H1 (cell line): Measurements from ENCODE around the gene TBX2. TPM values are rescaled to one million over a fixed set of nuclear protein-coding genes. Genes with fewer than 3 reads are reported as not detected.
A peak's percentile ranks its signal among the peaks of the same experiment; 100 is the strongest.

ENCODE experiments used
- CTCF ChIA-PET: fragments of 300-600 bp; sonication (Branson Sonifier 250); formaldehyde crosslinking; loops from one replicate; lab custom pipeline; 2021; ENCODE audit not compliant: partially characterized antibody; lab: Charles Lee
- POLR2A ChIA-PET: fragments of 300-600 bp; sonication (Branson Sonifier 250); formaldehyde crosslinking; loops from one replicate; lab custom pipeline; 2021; ENCODE audit warnings: inconsistent platforms; ENCODE audit not compliant: partially characterized antibody; lab: Charles Lee
- DNase-seq, 2 experiments: peaks; one replicate each; pipeline versions ENCODE4 v3.0.0 to v3.0.0-alpha.2; 2010 to 2022; ENCODE audit warnings: low spot score in 2 of 2, low read depth in 1 of 2, mixed read lengths in 1 of 2
- FAIRE-seq: peaks from 2 replicates; lab custom pipeline; 2011; peaks lifted over from hg19 to GRCh38; lab: Jason Lieb, UNC
- H2AFZ ChIP-seq: 2 replicates; pipeline ENCODE4 v1.8.1; 2012; ENCODE audit warnings: low read length, inconsistent platforms
- H2AK5ac ChIP-seq: 2 replicates; pipeline ENCODE4 v1.6.1; 2013; ENCODE audit warnings: low read depth, low read length
- H2BK120ac ChIP-seq: replicated peaks from 2 replicates; pipeline ENCODE3; 2013; ENCODE audit warnings: low read depth, low read length, inconsistent platforms
- H2BK12ac ChIP-seq: 2 replicates; pipeline ENCODE4 v1.6.1; 2013; ENCODE audit warnings: low read depth, low read length
- H2BK15ac ChIP-seq: 2 replicates; pipeline ENCODE4 v1.6.1; 2013; ENCODE audit warnings: low read length
- H2BK20ac ChIP-seq: 2 replicates; pipeline ENCODE4 v1.6.1; 2013; ENCODE audit warnings: low read length
- H2BK5ac ChIP-seq: 2 replicates; pipeline ENCODE4 v1.6.1; 2013; ENCODE audit warnings: low read depth, low read length
- H3K14ac ChIP-seq: 2 replicates; pipeline ENCODE4 v1.6.1; 2013; ENCODE audit warnings: inconsistent platforms; ENCODE audit not compliant: insufficient read length
- H3K18ac ChIP-seq: 2 replicates; pipeline ENCODE4 v1.6.1; 2013; ENCODE audit warnings: low read length; ENCODE audit errors: extremely low read depth
- H3K23ac ChIP-seq: 2 replicates; pipeline ENCODE4 v1.6.1; 2013; ENCODE audit warnings: inconsistent platforms; ENCODE audit not compliant: insufficient read length
- H3K23me2 ChIP-seq: 2 replicates; pipeline ENCODE4 v1.6.1; 2013; ENCODE audit warnings: low read depth, low read length
- H3K27ac ChIP-seq: 2 replicates; pipeline ENCODE4 v1.6.1; 2011; ENCODE audit warnings: low read depth, low read length, inconsistent platforms
- H3K27me3 ChIP-seq, 4 experiments: replicated peaks in 1 of 4; 1 replicate in 1 of 4; 2 replicates in 3 of 4; pipeline versions ENCODE4 v1.6.1 to v1.8.1; 2011 to 2013; ENCODE audit warnings: low read length in 3 of 4, mild to moderate bottlenecking in 3 of 4, inconsistent platforms in 2 of 4, mixed read lengths in 2 of 4, moderate library complexity in 1 of 4; ENCODE audit not compliant: control insufficient read depth in 3 of 4, insufficient read depth in 3 of 4; ENCODE audit errors: extremely low read depth in 1 of 4
- H3K36me3 ChIP-seq, 4 experiments: 2 replicates each; pipeline versions ENCODE4 v1.6.1 to v1.8.1; 2011 to 2013; ENCODE audit warnings: mild to moderate bottlenecking in 4 of 4, low read length in 3 of 4, moderate library complexity in 2 of 4, control low read depth in 1 of 4, inconsistent platforms in 1 of 4; ENCODE audit not compliant: insufficient read depth in 4 of 4, control insufficient read depth in 2 of 4
- H3K4ac ChIP-seq: replicated peaks from 2 replicates; pipeline ENCODE3; 2013; ENCODE audit warnings: low read length, low read depth, mixed read lengths, inconsistent platforms; ENCODE audit not compliant: insufficient read length
- H3K4me1 ChIP-seq, 4 experiments: replicated peaks in 1 of 4; 1 replicate in 1 of 4; 2 replicates in 3 of 4; pipeline versions ENCODE4 v1.6.1 to v1.8.1; 2011 to 2013; ENCODE audit warnings: low read length in 3 of 4, inconsistent platforms in 2 of 4, mixed read lengths in 1 of 4; ENCODE audit not compliant: insufficient read depth in 4 of 4, control insufficient read depth in 3 of 4
- H3K4me2 ChIP-seq, 2 experiments: 2 replicates each; pipeline versions ENCODE4 v1.6.1 to v1.8.1; 2011 to 2013; ENCODE audit warnings: low read depth in 2 of 2, low read length in 2 of 2, control low read depth in 1 of 2, inconsistent platforms in 1 of 2, mild to moderate bottlenecking in 1 of 2; ENCODE audit not compliant: insufficient read depth in 1 of 2
- H3K4me3 ChIP-seq, 4 experiments: fragments of 200-600, 300-600 bp in 1 of 4; sonication (generic), shearing (Covaris generic), sonication (Bioruptor Twin) in 1 of 4; 2 replicates each; pipeline versions ENCODE4 v1.5.1 to v1.8.1; 2011 to 2016; ENCODE audit warnings: low read length in 4 of 4, low read depth in 3 of 4, control low read depth in 2 of 4, inconsistent platforms in 2 of 4, mild to moderate bottlenecking in 2 of 4, mixed read lengths in 1 of 4, moderate library complexity in 1 of 4; ENCODE audit not compliant: insufficient read depth in 2 of 4; ENCODE audit errors: extremely low read depth in 1 of 4
- H3K56ac ChIP-seq: replicated peaks from 2 replicates; pipeline ENCODE3; 2013; ENCODE audit warnings: low read depth, mild to moderate bottlenecking, mixed read lengths, low read length, inconsistent platforms; ENCODE audit not compliant: insufficient read length
- H3K79me1 ChIP-seq: 2 replicates; pipeline ENCODE4 v1.6.1; 2013; ENCODE audit warnings: low read depth, low read length, control low read depth
- H3K79me2 ChIP-seq, 2 experiments: 2 replicates each; pipeline versions ENCODE4 v1.6.1 to v1.8.1; 2012 to 2013; ENCODE audit warnings: low read length in 2 of 2, mild to moderate bottlenecking in 2 of 2, inconsistent platforms in 1 of 2; ENCODE audit not compliant: insufficient read depth in 2 of 2, control insufficient read depth in 1 of 2
- H3K9ac ChIP-seq, 4 experiments: replicated peaks in 1 of 4; 1 replicate in 1 of 4; 2 replicates in 3 of 4; pipeline versions ENCODE4 v1.6.1 to v1.8.1; 2011 to 2013; ENCODE audit warnings: low read depth in 3 of 4, low read length in 3 of 4, control low read depth in 2 of 4, mild to moderate bottlenecking in 2 of 4, moderate library complexity in 2 of 4, inconsistent platforms in 1 of 4; ENCODE audit errors: extremely low read depth in 1 of 4
- H3K9me3 ChIP-seq, 2 experiments: 2 replicates each; pipeline versions ENCODE4 v1.6.1 to v1.8.1; 2012 to 2013; ENCODE audit warnings: mild to moderate bottlenecking in 2 of 2, moderate library complexity in 2 of 2, control low read depth in 1 of 2, inconsistent platforms in 1 of 2, low read depth in 1 of 2, low read length in 1 of 2, mixed read lengths in 1 of 2; ENCODE audit not compliant: insufficient read depth in 2 of 2
- H4K20me1 ChIP-seq, 2 experiments: replicated peaks in 1 of 2; 2 replicates each; pipeline versions ENCODE3 to v1.8.1; 2011 to 2013; ENCODE audit warnings: inconsistent platforms in 2 of 2, low read length in 2 of 2, mild to moderate bottlenecking in 1 of 2; ENCODE audit not compliant: insufficient read depth in 2 of 2, control insufficient read depth in 1 of 2
- H4K5ac ChIP-seq: 2 replicates; pipeline ENCODE4 v1.6.1; 2013; ENCODE audit warnings: low read length, low read depth, mixed read lengths, inconsistent platforms; ENCODE audit not compliant: insufficient read length
- H4K8ac ChIP-seq: 2 replicates; pipeline ENCODE4 v1.8.0; 2013; ENCODE audit warnings: mild to moderate bottlenecking, moderate library complexity, low read length, inconsistent platforms; ENCODE audit not compliant: insufficient read depth; ENCODE audit errors: extremely low read depth
- H4K91ac ChIP-seq: replicated peaks from 2 replicates; pipeline ENCODE3; 2013; ENCODE audit warnings: low read length, mixed read lengths, inconsistent platforms; ENCODE audit not compliant: insufficient read length
- CEBPB ChIP-seq: IDR thresholded peaks from 2 replicates; pipeline ENCODE4 v1.6.1; 2012; ENCODE audit warnings: low read depth, low read length
- RAD21 ChIP-seq, 2 experiments: IDR thresholded peaks in 1 of 2; conservative IDR thresholded peaks in 1 of 2; 2 replicates each; pipeline ENCODE4 v1.6.1; 2011; ENCODE audit warnings: low read depth in 2 of 2, low read length in 2 of 2, improper control_type of control experiment in 1 of 2, inconsistent platforms in 1 of 2, mild to moderate bottlenecking in 1 of 2, moderate library complexity in 1 of 2
- RNF2 ChIP-seq: fragments of 200-900, 300-1000 bp; sonication (generic); IDR thresholded peaks from 2 replicates; pipeline ENCODE4 v1.7.1; 2016; ENCODE audit warnings: borderline replicate concordance, low read depth, mild to moderate bottlenecking, antibody characterized with exemption, low read length; ENCODE audit not compliant: poor library complexity, severe bottlenecking; ENCODE audit errors: missing control alignments
- WGBS, 2 experiments: shearing (Covaris generic) in 1 of 2; methylation state at CpG; one replicate each; pipeline versions ENCODE4 v1.1.6 to v1.1.7; 2013 to 2015; ENCODE audit warnings: low lambda C conversion rate in 2 of 2, mixed read lengths in 2 of 2, inconsistent platforms in 1 of 2, low coverage in 1 of 2, missing lambda C conversion rate in 1 of 2; ENCODE audit not compliant: insufficient replicate concordance in 2 of 2, insufficient coverage in 1 of 2, insufficient read length in 1 of 2; ENCODE audit errors: extremely low coverage in 1 of 2, missing lambda C conversion rate in 1 of 2; 5-methylcytosine and 5-hydroxymethylcytosine counted together
- polyA plus RNA-seq, 7 experiments: library from polyadenylated mRNA; depleted of rRNA in 3 of 7; stranded (reverse) in 5 of 7; unstranded in 2 of 7; fragments of >200 nt in 5 of 7; fragments of 200-250 nt in 2 of 7; gene quantifications; 1 replicate in 5 of 7; 2 replicates in 1 of 7; 4 replicates in 1 of 7; pipeline versions ENCODE4 v1.2.1 to v1.2.3, GENCODE V29; 2011 to 2013; ENCODE audit warnings: missing spikeins in 2 of 7, mixed read lengths in 2 of 7
- total RNA-seq: library from RNA; stranded (reverse); fragmentation: NEBNext Ultra II Directional; extraction: Animal tissue kit (Norgen Biotek cat#: 25700); gene quantifications from 2 replicates; pipeline ENCODE4 v1.2.1, GENCODE V29; 2021
- TF ChIP-seq, protein P1 (sequence below), 3 experiments: IDR thresholded peaks; 1 replicate in 2 of 3; 2 replicates in 1 of 3; pipeline versions ENCODE4 v1.5.1 to v1.6.1; 2011; ENCODE audit warnings: low read length in 3 of 3, mild to moderate bottlenecking in 3 of 3, inconsistent platforms in 2 of 3, low read depth in 1 of 3, moderate library complexity in 1 of 3; ENCODE audit not compliant: insufficient read depth in 1 of 3; ENCODE audit errors: control extremely low read depth in 1 of 3

Gene TBX2
- total and polyA plus RNA-seq, 2 of the 8 experiments (the other 6 are each of a cell fraction or from before 2014, with no cell fraction given) = not detected

- no peak overlapping the region for H2BK12ac ChIP-seq
- FAIRE-seq (no peak), DNase-seq (peak in 1 of 2 experiments; percentile 73)
- H3K79me1 ChIP-seq = no peaks in the 10 kb centered on the region
- POLR2A ChIA-PET = interaction anchor here (1.7 to 2.3 kb wide), 2 partner anchors 11 to 53 kb away, joined by 6 to 8 read pairs; no protein-coding TSS in a partner anchor
- no peak overlapping the region for H3K27ac ChIP-seq
- no peak overlapping the region for H3K56ac ChIP-seq
- H3K9me3 ChIP-seq = no peaks in the 10 kb centered on the region; a peak in 1 of 4 replicates
- no peak overlapping the region for H2BK5ac ChIP-seq
- no peaks in the 10 kb centered on the region for H3K79me2 ChIP-seq
- H3K4me2 ChIP-seq = peak overlapping the region in 1 of 2 experiments; percentile 37
- H3K36me3 ChIP-seq = peaks cover 0 to 13% (median 0%) of the 10 kb centered on the region in 4 experiments; a peak in 1 of 8 replicates
- no peak overlapping the region for H3K4ac ChIP-seq
- peaks cover 71 to 99% (median 94%) of the 10 kb centered on the region in 4 experiments for H3K27me3 ChIP-seq
- H2AK5ac ChIP-seq = no peak overlapping the region
- H2AFZ ChIP-seq = no peak overlapping the region
- H2BK20ac ChIP-seq = no peak overlapping the region
- no peak overlapping the region for H3K14ac ChIP-seq
- H3K4me1 ChIP-seq = peaks cover 0 to 33% (median 21%) of the 10 kb centered on the region in 4 experiments; a peak in 5 of 7 replicates
- H2BK120ac ChIP-seq = no peak overlapping the region
- peaks cover 19 to 21% of the 10 kb centered on the region in 2 experiments for H4K20me1 ChIP-seq
- no peak overlapping the region for H3K18ac ChIP-seq
- H3K23ac ChIP-seq = no peak overlapping the region
- TF ChIP-seq RAD21 (IDR thresholded peaks at IDR 0.05 in 1 of 2, conservative IDR thresholded peaks at IDR 0.05 in 1 of 2; ENCODE audit: low read depth in 2 of 2, low read length in 2 of 2) (peak; percentile 5 to 34; a peak in 3 of 4 replicates), RNF2 (peak; percentile 6), CEBPB (no peak)
- TF ChIP-seq, protein P1, sequence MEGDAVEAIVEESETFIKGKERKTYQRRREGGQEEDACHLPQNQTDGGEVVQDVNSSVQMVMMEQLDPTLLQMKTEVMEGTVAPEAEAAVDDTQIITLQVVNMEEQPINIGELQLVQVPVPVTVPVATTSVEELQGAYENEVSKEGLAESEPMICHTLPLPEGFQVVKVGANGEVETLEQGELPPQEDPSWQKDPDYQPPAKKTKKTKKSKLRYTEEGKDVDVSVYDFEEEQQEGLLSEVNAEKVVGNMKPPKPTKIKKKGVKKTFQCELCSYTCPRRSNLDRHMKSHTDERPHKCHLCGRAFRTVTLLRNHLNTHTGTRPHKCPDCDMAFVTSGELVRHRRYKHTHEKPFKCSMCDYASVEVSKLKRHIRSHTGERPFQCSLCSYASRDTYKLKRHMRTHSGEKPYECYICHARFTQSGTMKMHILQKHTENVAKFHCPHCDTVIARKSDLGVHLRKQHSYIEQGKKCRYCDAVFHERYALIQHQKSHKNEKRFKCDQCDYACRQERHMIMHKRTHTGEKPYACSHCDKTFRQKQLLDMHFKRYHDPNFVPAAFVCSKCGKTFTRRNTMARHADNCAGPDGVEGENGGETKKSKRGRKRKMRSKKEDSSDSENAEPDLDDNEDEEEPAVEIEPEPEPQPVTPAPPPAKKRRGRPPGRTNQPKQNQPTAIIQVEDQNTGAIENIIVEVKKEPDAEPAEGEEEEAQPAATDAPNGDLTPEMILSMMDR (IDR thresholded peaks at IDR 0.05; ENCODE audit: control extremely low read depth in 1 of 3, insufficient read depth in 1 of 3, low read depth in 1 of 3, low read length in 3 of 3) = peak; percentile 35 to 54 (median 47)
- H3K23me2 ChIP-seq = peaks cover 16% of the 10 kb centered on the region
- CTCF ChIA-PET = interaction anchor here (0.6 to 8.8 kb wide), 15 partner anchors 10 to 455 kb away, joined by 3 to 108 read pairs (median 5); partner anchors contain the start of gene TBX2
- no peak overlapping the region for H4K91ac ChIP-seq
- WGBS, 2 experiments = 4% methylated on average over 19 of the region's 73 CpGs; no CpG with 5 or more reads in 1 of the 2 experiments
- no peak overlapping the region for H2BK15ac ChIP-seq
- H4K5ac ChIP-seq = no peak overlapping the region
- peak overlapping the region in 1 of 4 experiments; percentile 49; a peak in 2 of 8 replicates for H3K4me3 ChIP-seq
- no peak overlapping the region for H3K9ac ChIP-seq
- no peak overlapping the region for H4K8ac ChIP-seq
Measured at GRCh38 chr17:61409301-61410112, 9.9 kb downstream of the TBX2 start.
